ENCODE measurements around the gene ARHGAP23.

- TF ChIP-seq CREB5 (CRISPR knock-in tag; IDR thresholded peaks at IDR 0.05; ENCODE audit: low read depth) (no peak), RARB (CRISPR knock-in tag; IDR thresholded peaks at IDR 0.05) (no peak), ZFP30 (CRISPR knock-in tag; IDR thresholded peaks at IDR 0.05) (no peak), ESRRG (CRISPR knock-in tag; IDR thresholded peaks at IDR 0.05) (no peak), PPARA (CRISPR knock-in tag; IDR thresholded peaks at IDR 0.05; ENCODE audit: borderline replicate concordance) (no peak), ZNF565 (CRISPR knock-in tag; conservative IDR thresholded peaks at IDR 0.05; ENCODE audit: low read depth) (no peak), ARNTL (CRISPR knock-in tag; IDR thresholded peaks at IDR 0.05; ENCODE audit: borderline replicate concordance, low read depth) (no peak), ZNF8 (CRISPR knock-in tag; IDR thresholded peaks at IDR 0.05) (no peak)
- TF ChIP-seq, protein P1, sequence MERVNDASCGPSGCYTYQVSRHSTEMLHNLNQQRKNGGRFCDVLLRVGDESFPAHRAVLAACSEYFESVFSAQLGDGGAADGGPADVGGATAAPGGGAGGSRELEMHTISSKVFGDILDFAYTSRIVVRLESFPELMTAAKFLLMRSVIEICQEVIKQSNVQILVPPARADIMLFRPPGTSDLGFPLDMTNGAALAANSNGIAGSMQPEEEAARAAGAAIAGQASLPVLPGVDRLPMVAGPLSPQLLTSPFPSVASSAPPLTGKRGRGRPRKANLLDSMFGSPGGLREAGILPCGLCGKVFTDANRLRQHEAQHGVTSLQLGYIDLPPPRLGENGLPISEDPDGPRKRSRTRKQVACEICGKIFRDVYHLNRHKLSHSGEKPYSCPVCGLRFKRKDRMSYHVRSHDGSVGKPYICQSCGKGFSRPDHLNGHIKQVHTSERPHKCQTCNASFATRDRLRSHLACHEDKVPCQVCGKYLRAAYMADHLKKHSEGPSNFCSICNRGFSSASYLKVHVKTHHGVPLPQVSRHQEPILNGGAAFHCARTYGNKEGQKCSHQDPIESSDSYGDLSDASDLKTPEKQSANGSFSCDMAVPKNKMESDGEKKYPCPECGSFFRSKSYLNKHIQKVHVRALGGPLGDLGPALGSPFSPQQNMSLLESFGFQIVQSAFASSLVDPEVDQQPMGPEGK (CRISPR knock-in tag; IDR thresholded peaks at IDR 0.05; ENCODE audit: borderline replicate concordance): no peak
- TF ChIP-seq, protein P2, sequence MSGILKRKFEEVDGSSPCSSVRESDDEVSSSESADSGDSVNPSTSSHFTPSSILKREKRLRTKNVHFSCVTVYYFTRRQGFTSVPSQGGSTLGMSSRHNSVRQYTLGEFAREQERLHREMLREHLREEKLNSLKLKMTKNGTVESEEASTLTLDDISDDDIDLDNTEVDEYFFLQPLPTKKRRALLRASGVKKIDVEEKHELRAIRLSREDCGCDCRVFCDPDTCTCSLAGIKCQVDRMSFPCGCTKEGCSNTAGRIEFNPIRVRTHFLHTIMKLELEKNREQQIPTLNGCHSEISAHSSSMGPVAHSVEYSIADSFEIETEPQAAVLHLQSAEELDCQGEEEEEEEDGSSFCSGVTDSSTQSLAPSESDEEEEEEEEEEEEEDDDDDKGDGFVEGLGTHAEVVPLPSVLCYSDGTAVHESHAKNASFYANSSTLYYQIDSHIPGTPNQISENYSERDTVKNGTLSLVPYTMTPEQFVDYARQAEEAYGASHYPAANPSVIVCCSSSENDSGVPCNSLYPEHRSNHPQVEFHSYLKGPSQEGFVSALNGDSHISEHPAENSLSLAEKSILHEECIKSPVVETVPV (CRISPR knock-in tag; IDR thresholded peaks at IDR 0.05): no peak
- TF ChIP-seq, protein P3, sequence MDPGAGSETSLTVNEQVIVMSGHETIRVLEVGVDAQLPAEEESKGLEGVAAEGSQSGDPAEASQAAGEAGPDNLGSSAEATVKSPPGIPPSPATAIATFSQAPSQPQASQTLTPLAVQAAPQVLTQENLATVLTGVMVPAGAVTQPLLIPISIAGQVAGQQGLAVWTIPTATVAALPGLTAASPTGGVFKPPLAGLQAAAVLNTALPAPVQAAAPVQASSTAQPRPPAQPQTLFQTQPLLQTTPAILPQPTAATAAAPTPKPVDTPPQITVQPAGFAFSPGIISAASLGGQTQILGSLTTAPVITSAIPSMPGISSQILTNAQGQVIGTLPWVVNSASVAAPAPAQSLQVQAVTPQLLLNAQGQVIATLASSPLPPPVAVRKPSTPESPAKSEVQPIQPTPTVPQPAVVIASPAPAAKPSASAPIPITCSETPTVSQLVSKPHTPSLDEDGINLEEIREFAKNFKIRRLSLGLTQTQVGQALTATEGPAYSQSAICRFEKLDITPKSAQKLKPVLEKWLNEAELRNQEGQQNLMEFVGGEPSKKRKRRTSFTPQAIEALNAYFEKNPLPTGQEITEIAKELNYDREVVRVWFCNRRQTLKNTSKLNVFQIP (CRISPR knock-in tag; IDR thresholded peaks at IDR 0.05; ENCODE audit: borderline replicate concordance, low read depth): no peak
- TF ChIP-seq, protein P4, sequence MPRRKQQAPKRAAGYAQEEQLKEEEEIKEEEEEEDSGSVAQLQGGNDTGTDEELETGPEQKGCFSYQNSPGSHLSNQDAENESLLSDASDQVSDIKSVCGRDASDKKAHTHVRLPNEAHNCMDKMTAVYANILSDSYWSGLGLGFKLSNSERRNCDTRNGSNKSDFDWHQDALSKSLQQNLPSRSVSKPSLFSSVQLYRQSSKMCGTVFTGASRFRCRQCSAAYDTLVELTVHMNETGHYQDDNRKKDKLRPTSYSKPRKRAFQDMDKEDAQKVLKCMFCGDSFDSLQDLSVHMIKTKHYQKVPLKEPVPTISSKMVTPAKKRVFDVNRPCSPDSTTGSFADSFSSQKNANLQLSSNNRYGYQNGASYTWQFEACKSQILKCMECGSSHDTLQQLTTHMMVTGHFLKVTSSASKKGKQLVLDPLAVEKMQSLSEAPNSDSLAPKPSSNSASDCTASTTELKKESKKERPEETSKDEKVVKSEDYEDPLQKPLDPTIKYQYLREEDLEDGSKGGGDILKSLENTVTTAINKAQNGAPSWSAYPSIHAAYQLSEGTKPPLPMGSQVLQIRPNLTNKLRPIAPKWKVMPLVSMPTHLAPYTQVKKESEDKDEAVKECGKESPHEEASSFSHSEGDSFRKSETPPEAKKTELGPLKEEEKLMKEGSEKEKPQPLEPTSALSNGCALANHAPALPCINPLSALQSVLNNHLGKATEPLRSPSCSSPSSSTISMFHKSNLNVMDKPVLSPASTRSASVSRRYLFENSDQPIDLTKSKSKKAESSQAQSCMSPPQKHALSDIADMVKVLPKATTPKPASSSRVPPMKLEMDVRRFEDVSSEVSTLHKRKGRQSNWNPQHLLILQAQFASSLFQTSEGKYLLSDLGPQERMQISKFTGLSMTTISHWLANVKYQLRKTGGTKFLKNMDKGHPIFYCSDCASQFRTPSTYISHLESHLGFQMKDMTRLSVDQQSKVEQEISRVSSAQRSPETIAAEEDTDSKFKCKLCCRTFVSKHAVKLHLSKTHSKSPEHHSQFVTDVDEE (CRISPR knock-in tag; IDR thresholded peaks at IDR 0.05): no peak
Observed at GRCh38 chr17:38450557-38451029, 22.3 kb downstream of the ARHGAP23 start.

Data from SK-N-SH treated with all-trans-retinoic acid at 6 μM for 48 hours (cell line).